CD4-positive, alpha-beta T cell (primary cell): ENCODE measurements around the gene HDAC4. TPM values are rescaled to one million over a fixed set of nuclear protein-coding genes. Genes with fewer than 3 reads are reported as not detected.
A peak's percentile ranks its signal among the peaks of the same experiment; 100 is the strongest.

Source experiments
- ATAC-seq: fragments of 200-7000 bp; cut with Tn5 transposase; one replicate; pipeline ENCODE4 v1.10.0; 2022; ENCODE audit warnings: mild to moderate bottlenecking; ENCODE audit not compliant: poor library complexity
- CTCF ChIA-PET: fragments of 350-600 bp; sonication (Branson Sonifier 250); formaldehyde crosslinking; loops from one replicate; lab custom pipeline; 2021; ENCODE audit warnings: antibody characterized with exemption, inconsistent platforms; lab: Charles Lee
- POLR2A ChIA-PET: fragments of 350-600 bp; sonication (Branson Sonifier 250); formaldehyde crosslinking; loops from one replicate; lab custom pipeline; 2021; ENCODE audit warnings: antibody characterized with exemption, inconsistent platforms; lab: Charles Lee
- DNase-seq, 14 experiments: peaks; one replicate each; pipeline ENCODE4 v3.0.0-alpha.2; 2013 to 2020; ENCODE audit warnings: mixed read lengths in 2 of 14
- H3K27ac ChIP-seq, 2 donors: one replicate each; pipeline versions ENCODE4 v1.5.1 to v1.7.0; 2013; ENCODE audit warnings: low read length in 2 of 2, low read depth in 1 of 2, mild to moderate bottlenecking in 1 of 2
- H3K27me3 ChIP-seq, 2 experiments: 1 replicate in 1 of 2; 2 replicates in 1 of 2; pipeline versions ENCODE4 v1.6.1 to v1.7.0; 2013; ENCODE audit warnings: low read length in 2 of 2, control low read depth in 1 of 2, mild to moderate bottlenecking in 1 of 2, moderate library complexity in 1 of 2; ENCODE audit not compliant: insufficient read depth in 2 of 2, control insufficient read depth in 1 of 2
- H3K36me3 ChIP-seq: one replicate; pipeline ENCODE4 v1.6.1; 2013; ENCODE audit warnings: low read length, control low read depth; ENCODE audit not compliant: insufficient read depth
- H3K4me1 ChIP-seq: one replicate; pipeline ENCODE4 v1.6.1; 2013; ENCODE audit warnings: low read length, control low read depth; ENCODE audit not compliant: insufficient read depth
- H3K4me3 ChIP-seq: one replicate; pipeline ENCODE4 v1.5.1; 2013; ENCODE audit warnings: mild to moderate bottlenecking, low read length, moderate library complexity
- H3K9me3 ChIP-seq, 2 experiments: 1 replicate in 1 of 2; 2 replicates in 1 of 2; pipeline versions ENCODE4 v1.6.1 to v1.7.0; 2013; ENCODE audit warnings: low read length in 2 of 2, mild to moderate bottlenecking in 2 of 2, control low read depth in 1 of 2, moderate library complexity in 1 of 2; ENCODE audit not compliant: control insufficient read depth in 1 of 2, insufficient read depth in 1 of 2
- H3K27ac Mint-ChIP-seq: one replicate; pipeline ENCODE4 v1.8.0; 2020; ENCODE audit warnings: mixed read lengths
- H3K27me3 Mint-ChIP-seq: one replicate; pipeline ENCODE4 v1.8.0; 2021; ENCODE audit warnings: mixed read lengths
- H3K36me3 Mint-ChIP-seq: one replicate; pipeline ENCODE4 v1.8.0; 2021; ENCODE audit warnings: low read depth, mixed read lengths
- H3K4me1 Mint-ChIP-seq: one replicate; pipeline ENCODE4 v1.8.0; 2021; ENCODE audit warnings: low read depth, mixed read lengths
- H3K4me3 Mint-ChIP-seq: one replicate; pipeline ENCODE4 v1.8.0; 2020; ENCODE audit warnings: mild to moderate bottlenecking, mixed read lengths
- H3K9me3 Mint-ChIP-seq: one replicate; pipeline ENCODE4 v1.8.0; 2020; ENCODE audit warnings: mixed read lengths
- intact Hi-C, 2 experiments: fragments of 100-400 bp; cut with DNase I in 1 of 2; cut with micrococcal nuclease in 1 of 2; formaldehyde crosslinking; loops; one replicate each; pipeline versions ENCODE4 v1.15.1 to v1.9.0; 2023 to 2025; cut with DNase I, micrococcal nuclease
- total RNA-seq, 174 experiments: library from RNA in 2 of 174; stranded (reverse) in 2 of 174; gene quantifications; one replicate each; pipeline ENCODE4 v1.2.3 and lab custom pipeline; 2021 to 2026
- TF ChIP-seq, protein P1 (sequence below): fragments of 200-600 bp; IDR thresholded peaks from one replicate; pipeline ENCODE4 v1.8.0; 2022; ENCODE audit warnings: antibody characterized with exemption, mild to moderate bottlenecking

Gene HDAC4
- total RNA-seq, 2 experiments from 2014 or later, result 45.3 to 49.2 TPM

DNA sequence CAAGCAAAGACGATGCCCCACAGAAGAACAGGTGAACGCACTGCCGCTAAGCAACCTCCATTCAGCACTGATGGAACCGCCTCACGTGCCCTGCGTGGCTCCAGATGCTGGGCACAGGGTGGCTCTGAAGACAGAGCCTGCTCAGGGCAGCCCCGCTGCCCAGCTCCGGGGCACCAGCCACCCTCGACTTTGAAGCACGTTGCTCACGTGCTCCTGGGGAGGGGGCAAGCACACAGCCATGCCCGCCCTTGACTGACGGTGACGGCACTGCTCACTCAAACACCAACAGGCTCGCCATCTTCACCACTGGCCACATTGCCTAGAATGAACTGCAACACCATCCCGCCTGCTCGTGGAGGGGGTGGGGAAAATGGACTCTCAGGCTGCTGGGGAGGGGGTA lies 251.3 kb downstream of the HDAC4 start:
- no peak overlapping the region for H3K4me3 ChIP-seq
- no peaks in the 10 kb centered on the region for H3K27me3 ChIP-seq
- DNase-seq (peak in 1 of 14 experiments; percentile 19), ATAC-seq (no peak)
- POLR2A ChIA-PET, result interaction anchor here (0.8 kb wide), 1 partner anchor 762 kb away, joined by 3 read pairs; no protein-coding TSS in a partner anchor
- TF ChIP-seq, protein P1, sequence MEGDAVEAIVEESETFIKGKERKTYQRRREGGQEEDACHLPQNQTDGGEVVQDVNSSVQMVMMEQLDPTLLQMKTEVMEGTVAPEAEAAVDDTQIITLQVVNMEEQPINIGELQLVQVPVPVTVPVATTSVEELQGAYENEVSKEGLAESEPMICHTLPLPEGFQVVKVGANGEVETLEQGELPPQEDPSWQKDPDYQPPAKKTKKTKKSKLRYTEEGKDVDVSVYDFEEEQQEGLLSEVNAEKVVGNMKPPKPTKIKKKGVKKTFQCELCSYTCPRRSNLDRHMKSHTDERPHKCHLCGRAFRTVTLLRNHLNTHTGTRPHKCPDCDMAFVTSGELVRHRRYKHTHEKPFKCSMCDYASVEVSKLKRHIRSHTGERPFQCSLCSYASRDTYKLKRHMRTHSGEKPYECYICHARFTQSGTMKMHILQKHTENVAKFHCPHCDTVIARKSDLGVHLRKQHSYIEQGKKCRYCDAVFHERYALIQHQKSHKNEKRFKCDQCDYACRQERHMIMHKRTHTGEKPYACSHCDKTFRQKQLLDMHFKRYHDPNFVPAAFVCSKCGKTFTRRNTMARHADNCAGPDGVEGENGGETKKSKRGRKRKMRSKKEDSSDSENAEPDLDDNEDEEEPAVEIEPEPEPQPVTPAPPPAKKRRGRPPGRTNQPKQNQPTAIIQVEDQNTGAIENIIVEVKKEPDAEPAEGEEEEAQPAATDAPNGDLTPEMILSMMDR, result no peak
- Mint-ChIP-seq H3K27ac (no peak overlapping the region), H3K36me3 (peaks cover 80% of the 10 kb centered on the region), H3K27me3 (no peaks in the 10 kb centered on the region), H3K9me3 (peaks cover 9% of the 10 kb centered on the region), H3K4me3 (no peak overlapping the region), H3K4me1 (peaks cover 19% of the 10 kb centered on the region)
- peaks cover 71% of the 10 kb centered on the region for H3K36me3 ChIP-seq
- H3K4me1 ChIP-seq, result peaks cover 22% of the 10 kb centered on the region
- CTCF ChIA-PET, result no interaction called here
- intact Hi-C loops, result no loop called here
- peaks cover 17 to 27% of the 10 kb centered on the region in 2 experiments for H3K9me3 ChIP-seq
- no peak overlapping the region for H3K27ac ChIP-seq

DNA sequence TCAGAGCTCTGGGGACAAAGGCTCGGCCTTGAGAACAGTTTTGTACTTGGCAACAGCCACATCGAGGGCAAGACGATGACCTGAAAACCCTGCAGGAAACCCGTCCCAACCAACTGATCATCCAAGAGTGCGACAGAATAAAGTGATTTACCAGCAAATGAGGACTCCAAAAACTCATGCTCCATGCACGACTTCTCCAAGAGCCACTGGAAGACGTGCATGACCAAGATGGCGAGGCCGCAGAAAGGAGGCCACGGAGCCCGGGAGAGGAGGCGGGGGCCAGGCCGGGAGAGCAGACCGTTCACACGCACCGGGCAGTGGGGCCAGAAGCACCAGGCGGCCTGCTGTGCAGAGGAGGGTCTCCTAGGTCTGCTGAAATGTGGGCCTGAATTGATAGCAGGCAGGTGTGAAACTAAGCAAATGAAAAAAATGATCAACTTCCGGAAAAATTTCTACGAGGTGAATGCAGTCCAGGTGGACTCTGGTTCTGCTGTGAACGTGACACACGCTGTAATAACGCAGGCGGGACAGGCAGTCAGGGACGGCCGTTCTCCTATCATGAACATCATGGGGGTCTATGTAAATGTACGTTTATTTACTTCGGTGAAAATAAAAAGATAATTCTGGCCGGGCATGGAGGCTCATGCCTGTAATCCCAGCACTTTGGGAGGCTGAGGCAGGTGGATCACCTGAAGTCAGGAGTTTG lies 252.2 kb downstream of the HDAC4 start:
- H3K36me3 Mint-ChIP-seq, result peaks cover 80% of the 10 kb centered on the region
- POLR2A ChIA-PET, result no interaction called here

DNA sequence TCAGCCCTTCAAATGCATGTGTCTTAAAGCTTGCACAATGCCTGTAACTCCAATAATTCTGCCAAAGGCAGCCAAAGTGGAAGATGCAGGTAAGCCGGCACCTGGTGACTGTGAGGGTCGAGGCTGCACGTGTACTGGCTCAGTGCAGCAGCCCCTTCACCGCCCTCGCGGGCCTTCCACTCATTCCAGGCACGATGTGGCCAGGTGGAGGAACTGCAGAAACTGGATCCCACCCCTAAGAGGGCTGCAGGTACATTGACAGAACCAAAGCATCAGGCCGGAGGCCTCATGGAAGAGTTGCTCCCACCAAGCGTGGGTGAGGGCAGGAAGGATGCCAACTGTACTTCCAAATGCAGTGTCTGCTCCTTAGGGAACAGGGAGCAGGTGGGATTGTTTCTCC lies 253.4 kb downstream of the HDAC4 start:
- Mint-ChIP-seq H3K9me3 (peaks cover 9% of the 10 kb centered on the region), H3K36me3 (peaks cover 77% of the 10 kb centered on the region), H3K27ac (no peak overlapping the region), H3K4me3 (no peak overlapping the region), H3K27me3 (no peaks in the 10 kb centered on the region), H3K4me1 (peaks cover 19% of the 10 kb centered on the region)
- CTCF ChIA-PET, result no interaction called here
- intact Hi-C loops, result no loop called here
- H3K4me1 ChIP-seq, result peaks cover 19% of the 10 kb centered on the region
- ATAC-seq (no peak), DNase-seq (no peak)
- no peak overlapping the region for H3K27ac ChIP-seq
- TF ChIP-seq, protein P1, result no peak
- H3K27me3 ChIP-seq, result no peaks in the 10 kb centered on the region
- no peak overlapping the region for H3K4me3 ChIP-seq
- H3K36me3 ChIP-seq, result peaks cover 72% of the 10 kb centered on the region
- POLR2A ChIA-PET, result no interaction called here
- peaks cover 17 to 25% of the 10 kb centered on the region in 2 experiments for H3K9me3 ChIP-seq

More for the DNA sequence above, 252.2 kb downstream of the HDAC4 start:
- ATAC-seq (no peak), DNase-seq (peak in 1 of 14 experiments; percentile 20)
- Mint-ChIP-seq H3K27me3 (no peaks in the 10 kb centered on the region), H3K4me3 (no peak overlapping the region), H3K27ac (no peak overlapping the region), H3K9me3 (peaks cover 9% of the 10 kb centered on the region), H3K4me1 (peaks cover 19% of the 10 kb centered on the region)
- H3K4me1 ChIP-seq, result peaks cover 19% of the 10 kb centered on the region
- intact Hi-C loops, result no loop called here
- CTCF ChIA-PET, result no interaction called here
- no peak overlapping the region for H3K4me3 ChIP-seq
- TF ChIP-seq, protein P1, result no peak
- peaks cover 71% of the 10 kb centered on the region for H3K36me3 ChIP-seq
- H3K27me3 ChIP-seq, result no peaks in the 10 kb centered on the region
- peaks cover 17 to 27% of the 10 kb centered on the region in 2 experiments for H3K9me3 ChIP-seq
- H3K27ac ChIP-seq, result no peak overlapping the region
